Type B pancreatic cell (in vitro differentiated cells): ENCODE data around the gene DAPK1. TPM values are rescaled to one million over a fixed set of nuclear protein-coding genes. Genes with fewer than 3 reads are reported as not detected.

Experiments used
- DNase-seq: peaks from one replicate; pipeline ENCODE4 v3.0.0; 2021; ENCODE audit warnings: mixed read lengths; ENCODE audit not compliant: unreplicated experiment; ENCODE audit errors: extremely low spot score
- H3K27ac Mint-ChIP-seq: 2 replicates; pipeline ENCODE4 v1.8.0; 2021; ENCODE audit warnings: mild to moderate bottlenecking, mixed read lengths
- H3K27me3 Mint-ChIP-seq: 2 replicates; pipeline ENCODE4 v1.8.0; 2021; ENCODE audit warnings: mixed read lengths
- H3K36me3 Mint-ChIP-seq: 2 replicates; pipeline ENCODE4 v1.8.0; 2021; ENCODE audit warnings: mixed read lengths
- H3K4me1 Mint-ChIP-seq: one replicate; pipeline ENCODE4 v1.8.0; 2021; ENCODE audit warnings: mixed read lengths; ENCODE audit not compliant: unreplicated experiment
- H3K4me3 Mint-ChIP-seq: 2 replicates; pipeline ENCODE4 v1.8.0; 2021; ENCODE audit warnings: mild to moderate bottlenecking, mixed read lengths
- H3K9me3 Mint-ChIP-seq: 2 replicates; pipeline ENCODE4 v1.8.0; 2021; ENCODE audit warnings: mixed read lengths
- CTCF ChIP-seq: fragments of 200-600 bp; sonication (generic); conservative IDR thresholded peaks from 2 replicates; pipeline ENCODE4 v1.5.0; 2021; ENCODE audit warnings: antibody characterized with exemption, mild to moderate bottlenecking
- total RNA-seq: library from RNA; stranded (reverse); gene quantifications from 2 replicates; pipeline ENCODE4 v1.2.1, GENCODE V29; 2021; ENCODE audit warnings: low replicate concordance

Gene DAPK1
- total RNA-seq, 1 donor from 2014 or later = 160 TPM

GRCh38 chr9:87580941-87581438 lies 83.3 kb downstream of the DAPK1 start:
- no peaks in the 10 kb centered on the region for H3K27me3 Mint-ChIP-seq
- peak overlapping the region; percentile 79 for H3K4me3 Mint-ChIP-seq
- H3K9me3 Mint-ChIP-seq = peaks cover 4% of the 10 kb centered on the region
- H3K27ac Mint-ChIP-seq = peak overlapping the region; percentile 80
- no peak for DNase-seq
- H3K36me3 Mint-ChIP-seq = peaks cover 17% of the 10 kb centered on the region
- H3K4me1 Mint-ChIP-seq = peaks cover 62% of the 10 kb centered on the region
- TF ChIP-seq CTCF = no peak

DNA sequence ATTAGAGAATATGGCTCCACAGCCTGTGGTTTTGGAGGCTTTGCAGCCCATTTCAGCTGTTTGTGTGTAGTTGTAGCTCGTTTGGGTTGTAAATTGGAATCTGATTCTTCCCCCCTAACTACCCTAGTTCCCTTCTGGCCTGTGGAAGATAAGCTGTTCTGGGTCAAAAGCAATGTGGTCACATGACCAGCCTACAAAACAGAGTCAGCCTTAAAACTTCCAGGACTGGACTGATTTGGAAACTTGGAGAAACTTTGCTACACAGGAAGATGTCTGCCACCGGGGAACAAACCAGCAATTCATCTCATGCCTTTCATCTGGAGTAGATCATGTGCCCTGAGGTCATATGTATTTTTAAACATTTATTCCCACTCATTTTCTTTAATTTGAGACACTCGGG lies 83.8 kb downstream of the DAPK1 start:
- DNase-seq = no peak
- H3K27ac Mint-ChIP-seq = peak overlapping the region; percentile 34
- no peaks in the 10 kb centered on the region for H3K27me3 Mint-ChIP-seq

GRCh38 chr9:87581949-87582637 lies 84.4 kb downstream of the DAPK1 start:
- peak overlapping the region; percentile 52 for H3K4me3 Mint-ChIP-seq

More for the DNA sequence above, 83.8 kb downstream of the DAPK1 start:
- Mint-ChIP-seq H3K36me3 (peaks cover 17% of the 10 kb centered on the region), H3K4me3 (peak overlapping the region; percentile 52), H3K9me3 (peaks cover 4% of the 10 kb centered on the region), H3K4me1 (peaks cover 59% of the 10 kb centered on the region)
- TF ChIP-seq CTCF = no peak

GRCh38 chr9:87584326-87584725 lies 86.7 kb downstream of the DAPK1 start:
- TF ChIP-seq CTCF = no peak
- Mint-ChIP-seq H3K36me3 (peaks cover 11% of the 10 kb centered on the region), H3K27me3 (no peaks in the 10 kb centered on the region), H3K27ac (no peak overlapping the region), H3K4me3 (no peak overlapping the region), H3K4me1 (peaks cover 62% of the 10 kb centered on the region), H3K9me3 (peaks cover 4% of the 10 kb centered on the region)
- DNase-seq = no peak

More at GRCh38 chr9:87581949-87582637, 84.4 kb downstream of the DAPK1 start:
- Mint-ChIP-seq H3K36me3 (peaks cover 17% of the 10 kb centered on the region), H3K27me3 (no peaks in the 10 kb centered on the region), H3K4me1 (peaks cover 61% of the 10 kb centered on the region), H3K27ac (peak overlapping the region; percentile 34), H3K9me3 (peaks cover 4% of the 10 kb centered on the region)
- no peak for DNase-seq
- no peak for TF ChIP-seq CTCF

- DNase-seq = no peak
- Mint-ChIP-seq H3K27ac (no peak overlapping the region), H3K4me1 (peaks cover 61% of the 10 kb centered on the region), H3K4me3 (no peak overlapping the region), H3K36me3 (peaks cover 11% of the 10 kb centered on the region), H3K27me3 (no peaks in the 10 kb centered on the region), H3K9me3 (peaks cover 4% of the 10 kb centered on the region)
- TF ChIP-seq CTCF = no peak
Observed at GRCh38 chr9:87585123-87585855, 87.6 kb downstream of the DAPK1 start.
